ENCODE data around the gene PIK3R5.

- TF ChIP-seq, protein P1, sequence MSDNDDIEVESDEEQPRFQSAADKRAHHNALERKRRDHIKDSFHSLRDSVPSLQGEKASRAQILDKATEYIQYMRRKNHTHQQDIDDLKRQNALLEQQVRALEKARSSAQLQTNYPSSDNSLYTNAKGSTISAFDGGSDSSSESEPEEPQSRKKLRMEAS (IDR thresholded peaks at IDR 0.05) = no peak
- TF ChIP-seq NFIC (IDR thresholded peaks at IDR 0.05) (no peak), FOXM1 (IDR thresholded peaks at IDR 0.05; ENCODE audit: borderline replicate concordance, low read depth) (no peak), TAF1 (IDR thresholded peaks at IDR 0.05; ENCODE audit: low read depth) (no peak), CREB1 (IDR thresholded peaks at IDR 0.05; ENCODE audit: low read depth) (no peak), TEAD4 (IDR thresholded peaks at IDR 0.05) (no peak), CEBPB (IDR thresholded peaks at IDR 0.05) (no peak), RAD21 (IDR thresholded peaks at IDR 0.05; ENCODE audit: low read depth) (no peak), REST (IDR thresholded peaks at IDR 0.05; ENCODE audit: low read depth) (no peak), YY1 (IDR thresholded peaks at IDR 0.05; ENCODE audit: low read depth) (no peak)
These were observed 122.2 kb downstream of the PIK3R5 start for GRCh38 chr17:8843344-8843743.

All from Ishikawa (cell line).